Neutrophil (primary cell): ENCODE results near the gene ELMO3.
A peak's percentile ranks its signal among the peaks of the same experiment; 100 is the strongest.

ENCODE experiments used
- H3K27ac ChIP-seq: fragments of 200-600 bp; sonication (generic); 2 replicates; pipeline ENCODE4 v1.5.1; 2016; ENCODE audit warnings: mild to moderate bottlenecking, moderate library complexity
- H3K27me3 ChIP-seq: fragments of 200-600 bp; sonication (generic); 2 replicates; pipeline ENCODE4 v1.6.0; 2016; ENCODE audit warnings: mild to moderate bottlenecking
- H3K36me3 ChIP-seq: fragments of 200-600 bp; sonication (generic); 2 replicates; pipeline ENCODE4 v1.5.1; 2017
- H3K4me1 ChIP-seq, 2 experiments: fragments of 200-600 bp in 1 of 2; sonication (generic) in 1 of 2; 1 replicate in 1 of 2; 2 replicates in 1 of 2; pipeline versions ENCODE4 v1.5.1 to v1.6.1; 2013 to 2016; ENCODE audit warnings: low read depth in 1 of 2, low read length in 1 of 2, mild to moderate bottlenecking in 1 of 2, moderate library complexity in 1 of 2; ENCODE audit not compliant: control insufficient read depth in 1 of 2, insufficient read depth in 1 of 2
- H3K4me3 ChIP-seq, 2 experiments: fragments of 200-600 bp in 1 of 2; sonication (generic) in 1 of 2; 1 replicate in 1 of 2; 2 replicates in 1 of 2; pipeline ENCODE4 v1.5.1; 2013 to 2016; ENCODE audit warnings: low read depth in 1 of 2, low read length in 1 of 2, mild to moderate bottlenecking in 1 of 2, moderate library complexity in 1 of 2
- H3K9me3 ChIP-seq: fragments of 200-600 bp; sonication (generic); 2 replicates; pipeline ENCODE4 v1.5.1; 2016
- TF ChIP-seq, protein P1 (sequence below): fragments of 200-600 bp; sonication (generic); IDR thresholded peaks from 2 replicates; pipeline ENCODE4 v1.5.1; 2016; ENCODE audit warnings: antibody characterized with exemption

ELMO3 gene

DNA sequence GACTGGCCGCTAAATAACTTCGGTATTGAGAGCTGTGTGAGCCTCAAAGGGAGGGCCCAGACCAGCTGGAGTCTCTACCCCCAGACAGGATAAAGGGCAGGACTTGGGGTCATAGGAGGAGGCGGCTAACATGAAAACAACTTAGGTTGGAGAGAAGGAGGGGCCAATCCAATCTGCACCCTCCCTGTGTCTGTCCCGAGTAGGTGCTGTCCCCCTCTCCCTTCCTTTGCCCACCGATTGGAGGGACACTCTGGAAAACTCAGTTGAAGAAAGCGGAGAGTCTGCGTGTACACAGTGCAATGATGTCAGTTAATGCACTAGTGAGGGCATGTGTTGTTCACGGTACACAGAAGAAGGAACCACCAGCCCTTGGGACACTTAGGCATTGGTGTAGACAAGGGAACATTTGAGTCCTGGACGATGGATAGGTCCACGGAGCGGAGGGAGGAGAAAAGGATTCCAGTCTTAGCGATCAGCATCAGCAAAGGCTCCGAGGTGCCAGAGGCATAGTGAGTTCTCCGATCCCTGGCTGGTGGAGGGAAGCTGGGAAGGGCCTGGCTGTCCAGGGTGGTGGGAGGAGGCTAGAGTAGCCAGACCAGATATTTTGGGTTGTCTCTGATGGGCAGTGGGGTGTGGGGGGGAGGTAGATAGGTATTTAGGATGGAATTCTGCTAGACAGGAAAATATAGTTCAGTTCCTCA, 27.8 kb upstream of the ELMO3 start:
- Histone ChIP-seq H3K36me3 (no peaks in the 10 kb centered on the region), H3K4me3 (peak overlapping the region; percentile 31 to 44), H3K27me3 (peaks cover 100% of the 10 kb centered on the region), H3K4me1 (peaks cover 29% of the 10 kb centered on the region in 2 experiments), H3K27ac (no peak overlapping the region), H3K9me3 (no peaks in the 10 kb centered on the region)
- TF ChIP-seq, protein P1, sequence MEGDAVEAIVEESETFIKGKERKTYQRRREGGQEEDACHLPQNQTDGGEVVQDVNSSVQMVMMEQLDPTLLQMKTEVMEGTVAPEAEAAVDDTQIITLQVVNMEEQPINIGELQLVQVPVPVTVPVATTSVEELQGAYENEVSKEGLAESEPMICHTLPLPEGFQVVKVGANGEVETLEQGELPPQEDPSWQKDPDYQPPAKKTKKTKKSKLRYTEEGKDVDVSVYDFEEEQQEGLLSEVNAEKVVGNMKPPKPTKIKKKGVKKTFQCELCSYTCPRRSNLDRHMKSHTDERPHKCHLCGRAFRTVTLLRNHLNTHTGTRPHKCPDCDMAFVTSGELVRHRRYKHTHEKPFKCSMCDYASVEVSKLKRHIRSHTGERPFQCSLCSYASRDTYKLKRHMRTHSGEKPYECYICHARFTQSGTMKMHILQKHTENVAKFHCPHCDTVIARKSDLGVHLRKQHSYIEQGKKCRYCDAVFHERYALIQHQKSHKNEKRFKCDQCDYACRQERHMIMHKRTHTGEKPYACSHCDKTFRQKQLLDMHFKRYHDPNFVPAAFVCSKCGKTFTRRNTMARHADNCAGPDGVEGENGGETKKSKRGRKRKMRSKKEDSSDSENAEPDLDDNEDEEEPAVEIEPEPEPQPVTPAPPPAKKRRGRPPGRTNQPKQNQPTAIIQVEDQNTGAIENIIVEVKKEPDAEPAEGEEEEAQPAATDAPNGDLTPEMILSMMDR, result no peak

DNA sequence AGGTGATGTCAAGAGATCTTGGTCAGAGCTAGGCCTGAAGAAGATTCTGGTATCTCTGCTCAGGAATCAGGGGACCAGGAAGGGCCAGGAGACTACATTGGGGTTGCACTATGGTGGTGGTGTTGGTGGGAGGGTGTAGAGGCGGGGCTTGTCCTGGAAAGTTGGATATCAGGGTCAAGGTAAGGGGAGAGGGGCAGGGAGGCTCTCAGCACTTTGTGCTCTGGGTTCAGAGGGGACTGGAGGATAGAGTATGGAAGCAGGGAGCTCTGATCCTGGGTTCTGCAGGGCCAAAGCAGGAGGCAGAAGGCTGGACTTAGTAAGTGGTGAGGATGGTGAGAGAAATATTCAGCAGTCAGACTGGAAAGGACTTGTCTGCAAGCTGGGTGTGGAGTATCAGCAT, 25.6 kb upstream of the ELMO3 start:
- Histone ChIP-seq H3K4me1 (peaks cover 32 to 33% of the 10 kb centered on the region in 2 experiments), H3K4me3 (peak overlapping the region in 1 of 2 experiments; percentile 60), H3K36me3 (no peaks in the 10 kb centered on the region), H3K9me3 (no peaks in the 10 kb centered on the region), H3K27ac (no peak overlapping the region), H3K27me3 (peaks cover 100% of the 10 kb centered on the region)
- TF ChIP-seq, protein P1, result no peak

DNA sequence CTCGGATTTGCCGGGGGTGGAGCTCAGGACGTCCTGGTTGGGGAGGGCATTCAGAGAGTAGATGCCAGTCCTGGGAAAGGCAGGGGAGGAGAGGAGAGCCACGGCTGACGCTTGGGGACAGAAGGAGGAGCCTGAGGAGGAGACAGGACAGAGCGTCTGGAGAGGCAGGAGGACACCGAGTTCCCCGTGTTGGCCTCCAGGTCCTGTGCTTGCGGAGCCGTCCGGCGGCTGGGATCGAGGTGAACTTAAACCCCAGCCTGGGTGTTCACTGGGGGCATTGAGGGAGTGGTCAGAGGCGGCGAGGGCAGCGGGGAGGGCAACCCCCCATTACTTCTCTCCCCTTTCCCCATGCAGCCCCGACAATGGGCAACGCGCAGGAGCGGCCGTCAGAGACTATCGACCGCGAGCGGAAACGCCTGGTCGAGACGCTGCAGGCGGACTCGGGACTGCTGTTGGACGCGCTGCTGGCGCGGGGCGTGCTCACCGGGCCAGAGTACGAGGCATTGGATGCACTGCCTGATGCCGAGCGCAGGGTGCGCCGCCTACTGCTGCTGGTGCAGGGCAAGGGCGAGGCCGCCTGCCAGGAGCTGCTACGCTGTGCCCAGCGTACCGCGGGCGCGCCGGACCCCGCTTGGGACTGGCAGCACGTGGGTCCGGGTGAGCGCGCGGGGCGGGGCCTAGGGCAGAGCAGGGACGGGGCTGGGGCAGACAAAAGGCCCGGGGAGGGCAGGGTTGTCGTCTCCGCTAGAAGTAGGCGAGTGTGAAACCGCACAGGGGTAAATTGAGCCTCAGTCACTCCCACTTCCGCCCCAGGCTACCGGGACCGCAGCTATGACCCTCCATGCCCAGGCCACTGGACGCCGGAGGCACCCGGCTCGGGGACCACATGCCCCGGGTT, 24.9 kb upstream of the ELMO3 start:
- H3K9me3 ChIP-seq, result no peaks in the 10 kb centered on the region
- H3K4me1 ChIP-seq, result peaks cover 33 to 38% of the 10 kb centered on the region in 2 experiments
- peak overlapping the region; percentile 20 to 60 for H3K4me3 ChIP-seq
- no peak overlapping the region for H3K27ac ChIP-seq
- H3K27me3 ChIP-seq, result peaks cover 100% of the 10 kb centered on the region
- no peaks in the 10 kb centered on the region for H3K36me3 ChIP-seq
- TF ChIP-seq, protein P1, result no peak

DNA sequence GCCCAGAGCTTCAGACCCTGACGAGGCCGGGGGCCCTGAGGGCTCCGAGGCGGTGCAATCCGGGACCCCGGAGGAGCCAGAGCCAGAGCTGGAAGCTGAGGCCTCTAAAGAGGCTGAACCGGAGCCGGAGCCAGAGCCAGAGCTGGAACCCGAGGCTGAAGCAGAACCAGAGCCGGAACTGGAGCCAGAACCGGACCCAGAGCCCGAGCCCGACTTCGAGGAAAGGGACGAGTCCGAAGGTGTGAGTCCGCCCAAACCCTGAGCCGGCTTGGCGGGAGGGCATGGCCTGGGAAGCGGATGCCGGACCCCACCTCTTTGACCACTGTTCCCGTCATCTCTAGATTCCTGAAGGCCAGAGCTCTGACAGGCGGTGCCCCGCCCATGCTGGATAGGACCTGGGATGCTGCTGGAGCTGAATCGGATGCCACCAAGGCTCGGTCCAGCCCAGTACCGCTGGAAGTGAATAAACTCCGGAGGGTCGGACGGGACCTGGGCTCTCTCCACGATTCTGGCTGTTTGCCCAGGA, 24.2 kb upstream of the ELMO3 start:
- no peak overlapping the region for H3K27ac ChIP-seq

DNA sequence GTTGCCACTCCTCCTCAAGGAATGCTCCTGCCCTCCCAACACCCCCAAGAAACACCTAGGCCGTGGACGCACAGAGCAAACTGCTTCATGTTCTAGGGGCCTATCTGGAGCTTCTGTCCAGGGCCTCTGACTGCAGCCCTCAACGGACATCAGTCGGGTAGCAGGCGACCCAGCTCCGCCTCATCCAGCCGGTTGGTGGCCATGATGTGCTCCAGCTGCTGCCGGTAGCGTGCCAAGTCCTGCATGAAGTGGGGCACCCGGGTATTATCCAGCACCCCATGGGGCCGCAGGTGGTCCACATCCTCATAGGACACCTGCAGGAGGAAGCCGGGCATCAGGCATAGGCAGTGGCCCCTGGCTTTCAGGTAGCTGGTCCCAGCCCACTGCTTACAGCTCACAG, 22.3 kb upstream of the ELMO3 start:
- Histone ChIP-seq H3K27ac (no peak overlapping the region), H3K9me3 (no peaks in the 10 kb centered on the region), H3K4me1 (peaks cover 27 to 28% of the 10 kb centered on the region in 2 experiments), H3K4me3 (no peak overlapping the region), H3K27me3 (peaks cover 81% of the 10 kb centered on the region), H3K36me3 (no peaks in the 10 kb centered on the region)
- TF ChIP-seq, protein P1, result no peak

More for the DNA sequence above, 24.2 kb upstream of the ELMO3 start:
- Histone ChIP-seq H3K4me1 (peaks cover 32 to 38% of the 10 kb centered on the region in 2 experiments), H3K9me3 (no peaks in the 10 kb centered on the region), H3K27me3 (peaks cover 100% of the 10 kb centered on the region), H3K36me3 (no peaks in the 10 kb centered on the region), H3K4me3 (peak overlapping the region; percentile 20 to 60)
- TF ChIP-seq, protein P1, result no peak
